H1 (cell line): ENCODE results near the gene MBNL3. TPM values are rescaled to one million over a fixed set of nuclear protein-coding genes. Genes with fewer than 3 reads are reported as not detected.

Experiments used
- CTCF ChIA-PET: fragments of 300-600 bp; sonication (Branson Sonifier 250); formaldehyde crosslinking; loops from one replicate; lab custom pipeline; 2021; ENCODE audit not compliant: partially characterized antibody; lab: Charles Lee
- POLR2A ChIA-PET: fragments of 300-600 bp; sonication (Branson Sonifier 250); formaldehyde crosslinking; loops from one replicate; lab custom pipeline; 2021; ENCODE audit warnings: inconsistent platforms; ENCODE audit not compliant: partially characterized antibody; lab: Charles Lee
- DNase-seq, 2 experiments: peaks; one replicate each; pipeline versions ENCODE4 v3.0.0 to v3.0.0-alpha.2; 2010 to 2022; ENCODE audit warnings: low spot score in 2 of 2, low read depth in 1 of 2, mixed read lengths in 1 of 2
- FAIRE-seq: peaks from 2 replicates; lab custom pipeline; 2011; peaks lifted over from hg19 to GRCh38; lab: Jason Lieb, UNC
- H2AFZ ChIP-seq: 2 replicates; pipeline ENCODE4 v1.8.1; 2012; ENCODE audit warnings: low read length, inconsistent platforms
- H2AK5ac ChIP-seq: 2 replicates; pipeline ENCODE4 v1.6.1; 2013; ENCODE audit warnings: low read depth, low read length
- H2BK120ac ChIP-seq: replicated peaks from 2 replicates; pipeline ENCODE3; 2013; ENCODE audit warnings: low read depth, low read length, inconsistent platforms
- H2BK12ac ChIP-seq: 2 replicates; pipeline ENCODE4 v1.6.1; 2013; ENCODE audit warnings: low read depth, low read length
- H2BK15ac ChIP-seq: 2 replicates; pipeline ENCODE4 v1.6.1; 2013; ENCODE audit warnings: low read length
- H2BK20ac ChIP-seq: 2 replicates; pipeline ENCODE4 v1.6.1; 2013; ENCODE audit warnings: low read length
- H2BK5ac ChIP-seq: 2 replicates; pipeline ENCODE4 v1.6.1; 2013; ENCODE audit warnings: low read depth, low read length
- H3K14ac ChIP-seq: 2 replicates; pipeline ENCODE4 v1.6.1; 2013; ENCODE audit warnings: inconsistent platforms; ENCODE audit not compliant: insufficient read length
- H3K18ac ChIP-seq: 2 replicates; pipeline ENCODE4 v1.6.1; 2013; ENCODE audit warnings: low read length; ENCODE audit errors: extremely low read depth
- H3K23ac ChIP-seq: 2 replicates; pipeline ENCODE4 v1.6.1; 2013; ENCODE audit warnings: inconsistent platforms; ENCODE audit not compliant: insufficient read length
- H3K23me2 ChIP-seq: 2 replicates; pipeline ENCODE4 v1.6.1; 2013; ENCODE audit warnings: low read depth, low read length
- H3K27ac ChIP-seq: 2 replicates; pipeline ENCODE4 v1.6.1; 2011; ENCODE audit warnings: low read depth, low read length, inconsistent platforms
- H3K27me3 ChIP-seq, 4 experiments: replicated peaks in 1 of 4; 1 replicate in 1 of 4; 2 replicates in 3 of 4; pipeline versions ENCODE4 v1.6.1 to v1.8.1; 2011 to 2013; ENCODE audit warnings: low read length in 3 of 4, mild to moderate bottlenecking in 3 of 4, inconsistent platforms in 2 of 4, mixed read lengths in 2 of 4, moderate library complexity in 1 of 4; ENCODE audit not compliant: control insufficient read depth in 3 of 4, insufficient read depth in 3 of 4; ENCODE audit errors: extremely low read depth in 1 of 4
- H3K36me3 ChIP-seq, 4 experiments: 2 replicates each; pipeline versions ENCODE4 v1.6.1 to v1.8.1; 2011 to 2013; ENCODE audit warnings: mild to moderate bottlenecking in 4 of 4, low read length in 3 of 4, moderate library complexity in 2 of 4, control low read depth in 1 of 4, inconsistent platforms in 1 of 4; ENCODE audit not compliant: insufficient read depth in 4 of 4, control insufficient read depth in 2 of 4
- H3K4ac ChIP-seq: replicated peaks from 2 replicates; pipeline ENCODE3; 2013; ENCODE audit warnings: low read length, low read depth, mixed read lengths, inconsistent platforms; ENCODE audit not compliant: insufficient read length
- H3K4me1 ChIP-seq, 4 experiments: replicated peaks in 1 of 4; 1 replicate in 1 of 4; 2 replicates in 3 of 4; pipeline versions ENCODE4 v1.6.1 to v1.8.1; 2011 to 2013; ENCODE audit warnings: low read length in 3 of 4, inconsistent platforms in 2 of 4, mixed read lengths in 1 of 4; ENCODE audit not compliant: insufficient read depth in 4 of 4, control insufficient read depth in 3 of 4
- H3K4me2 ChIP-seq, 2 experiments: 2 replicates each; pipeline versions ENCODE4 v1.6.1 to v1.8.1; 2011 to 2013; ENCODE audit warnings: low read depth in 2 of 2, low read length in 2 of 2, control low read depth in 1 of 2, inconsistent platforms in 1 of 2, mild to moderate bottlenecking in 1 of 2; ENCODE audit not compliant: insufficient read depth in 1 of 2
- H3K4me3 ChIP-seq, 4 experiments: fragments of 200-600, 300-600 bp in 1 of 4; sonication (generic), shearing (Covaris generic), sonication (Bioruptor Twin) in 1 of 4; 2 replicates each; pipeline versions ENCODE4 v1.5.1 to v1.8.1; 2011 to 2016; ENCODE audit warnings: low read length in 4 of 4, low read depth in 3 of 4, control low read depth in 2 of 4, inconsistent platforms in 2 of 4, mild to moderate bottlenecking in 2 of 4, mixed read lengths in 1 of 4, moderate library complexity in 1 of 4; ENCODE audit not compliant: insufficient read depth in 2 of 4; ENCODE audit errors: extremely low read depth in 1 of 4
- H3K56ac ChIP-seq: replicated peaks from 2 replicates; pipeline ENCODE3; 2013; ENCODE audit warnings: low read depth, mild to moderate bottlenecking, mixed read lengths, low read length, inconsistent platforms; ENCODE audit not compliant: insufficient read length
- H3K79me1 ChIP-seq: 2 replicates; pipeline ENCODE4 v1.6.1; 2013; ENCODE audit warnings: low read depth, low read length, control low read depth
- H3K79me2 ChIP-seq, 2 experiments: 2 replicates each; pipeline versions ENCODE4 v1.6.1 to v1.8.1; 2012 to 2013; ENCODE audit warnings: low read length in 2 of 2, mild to moderate bottlenecking in 2 of 2, inconsistent platforms in 1 of 2; ENCODE audit not compliant: insufficient read depth in 2 of 2, control insufficient read depth in 1 of 2
- H3K9ac ChIP-seq, 4 experiments: replicated peaks in 1 of 4; 1 replicate in 1 of 4; 2 replicates in 3 of 4; pipeline versions ENCODE4 v1.6.1 to v1.8.1; 2011 to 2013; ENCODE audit warnings: low read depth in 3 of 4, low read length in 3 of 4, control low read depth in 2 of 4, mild to moderate bottlenecking in 2 of 4, moderate library complexity in 2 of 4, inconsistent platforms in 1 of 4; ENCODE audit errors: extremely low read depth in 1 of 4
- H3K9me3 ChIP-seq, 2 experiments: 2 replicates each; pipeline versions ENCODE4 v1.6.1 to v1.8.1; 2012 to 2013; ENCODE audit warnings: mild to moderate bottlenecking in 2 of 2, moderate library complexity in 2 of 2, control low read depth in 1 of 2, inconsistent platforms in 1 of 2, low read depth in 1 of 2, low read length in 1 of 2, mixed read lengths in 1 of 2; ENCODE audit not compliant: insufficient read depth in 2 of 2
- H4K20me1 ChIP-seq, 2 experiments: replicated peaks in 1 of 2; 2 replicates each; pipeline versions ENCODE3 to v1.8.1; 2011 to 2013; ENCODE audit warnings: inconsistent platforms in 2 of 2, low read length in 2 of 2, mild to moderate bottlenecking in 1 of 2; ENCODE audit not compliant: insufficient read depth in 2 of 2, control insufficient read depth in 1 of 2
- H4K5ac ChIP-seq: 2 replicates; pipeline ENCODE4 v1.6.1; 2013; ENCODE audit warnings: low read length, low read depth, mixed read lengths, inconsistent platforms; ENCODE audit not compliant: insufficient read length
- H4K8ac ChIP-seq: 2 replicates; pipeline ENCODE4 v1.8.0; 2013; ENCODE audit warnings: mild to moderate bottlenecking, moderate library complexity, low read length, inconsistent platforms; ENCODE audit not compliant: insufficient read depth; ENCODE audit errors: extremely low read depth
- H4K91ac ChIP-seq: replicated peaks from 2 replicates; pipeline ENCODE3; 2013; ENCODE audit warnings: low read length, mixed read lengths, inconsistent platforms; ENCODE audit not compliant: insufficient read length
- ATF2 ChIP-seq: IDR thresholded peaks from 2 replicates; pipeline ENCODE4 v1.6.1; 2012; ENCODE audit warnings: low read length, inconsistent platforms
- CBX5 ChIP-seq: fragments of 300-800, 300-1000 bp; sonication (generic); IDR thresholded peaks from 2 replicates; pipeline ENCODE4 v1.7.1; 2016; ENCODE audit warnings: antibody characterized with exemption, low read length, low read depth
- FOSL1 ChIP-seq: IDR thresholded peaks from 2 replicates; pipeline ENCODE4 v1.6.1; 2011; ENCODE audit warnings: mild to moderate bottlenecking, low read depth, low read length, moderate library complexity; ENCODE audit not compliant: insufficient read depth
- JUND ChIP-seq: IDR thresholded peaks from 2 replicates; pipeline ENCODE4 v1.6.1; 2011; ENCODE audit warnings: mild to moderate bottlenecking, improper control_type of control experiment, low read length
- KDM1A ChIP-seq: fragments of 200-600, 300-600 bp; sonication (generic); IDR thresholded peaks from 2 replicates; pipeline ENCODE4 v1.7.1; 2016; ENCODE audit warnings: mild to moderate bottlenecking, low read length, borderline replicate concordance
- MAFK ChIP-seq: IDR thresholded peaks from 2 replicates; pipeline ENCODE4 v1.6.1; 2012; ENCODE audit warnings: low read depth, mild to moderate bottlenecking, improper control_type of control experiment, low read length
- RAD21 ChIP-seq, 2 experiments: IDR thresholded peaks in 1 of 2; conservative IDR thresholded peaks in 1 of 2; 2 replicates each; pipeline ENCODE4 v1.6.1; 2011; ENCODE audit warnings: low read depth in 2 of 2, low read length in 2 of 2, improper control_type of control experiment in 1 of 2, inconsistent platforms in 1 of 2, mild to moderate bottlenecking in 1 of 2, moderate library complexity in 1 of 2
- RNF2 ChIP-seq: fragments of 200-900, 300-1000 bp; sonication (generic); IDR thresholded peaks from 2 replicates; pipeline ENCODE4 v1.7.1; 2016; ENCODE audit warnings: borderline replicate concordance, low read depth, mild to moderate bottlenecking, antibody characterized with exemption, low read length; ENCODE audit not compliant: poor library complexity, severe bottlenecking; ENCODE audit errors: missing control alignments
- SIRT6 ChIP-seq: IDR thresholded peaks from one replicate; pipeline ENCODE4 v1.7.1; 2012; ENCODE audit warnings: low read length, inconsistent platforms
- SP2 ChIP-seq: IDR thresholded peaks from 2 replicates; pipeline ENCODE4 v1.6.1; 2012; ENCODE audit warnings: mild to moderate bottlenecking, low read length, inconsistent platforms
- TAF7 ChIP-seq: optimal IDR thresholded peaks from 2 replicates; pipeline ENCODE3; 2011; ENCODE audit warnings: low read depth, mild to moderate bottlenecking, inconsistent platforms, low read length, moderate library complexity, borderline replicate concordance
- ZNF274 ChIP-seq: IDR thresholded peaks from 2 replicates; pipeline ENCODE4 v1.7.0; 2012; ENCODE audit warnings: low read length, borderline replicate concordance; ENCODE audit errors: extremely low read depth
- WGBS, 2 experiments: shearing (Covaris generic) in 1 of 2; methylation state at CpG; one replicate each; pipeline versions ENCODE4 v1.1.6 to v1.1.7; 2013 to 2015; ENCODE audit warnings: low lambda C conversion rate in 2 of 2, mixed read lengths in 2 of 2, inconsistent platforms in 1 of 2, low coverage in 1 of 2, missing lambda C conversion rate in 1 of 2; ENCODE audit not compliant: insufficient replicate concordance in 2 of 2, insufficient coverage in 1 of 2, insufficient read length in 1 of 2; ENCODE audit errors: extremely low coverage in 1 of 2, missing lambda C conversion rate in 1 of 2; 5-methylcytosine and 5-hydroxymethylcytosine counted together
- polyA plus RNA-seq, 7 experiments: library from polyadenylated mRNA; depleted of rRNA in 3 of 7; stranded (reverse) in 5 of 7; unstranded in 2 of 7; fragments of >200 nt in 5 of 7; fragments of 200-250 nt in 2 of 7; gene quantifications; 1 replicate in 5 of 7; 2 replicates in 1 of 7; 4 replicates in 1 of 7; pipeline versions ENCODE4 v1.2.1 to v1.2.3, GENCODE V29; 2011 to 2013; ENCODE audit warnings: missing spikeins in 2 of 7, mixed read lengths in 2 of 7
- total RNA-seq: library from RNA; stranded (reverse); fragmentation: NEBNext Ultra II Directional; extraction: Animal tissue kit (Norgen Biotek cat#: 25700); gene quantifications from 2 replicates; pipeline ENCODE4 v1.2.1, GENCODE V29; 2021

The MBNL3 gene
- total and polyA plus RNA-seq, 2 of the 8 experiments (the other 6 are each of a cell fraction or from before 2014, with no cell fraction given): 3.5 to 4.3 TPM

- Histone ChIP-seq H3K14ac (no peak overlapping the region), H3K23me2 (no peaks in the 10 kb centered on the region), H4K5ac (no peak overlapping the region), H3K18ac (no peak overlapping the region), H2BK20ac (no peak overlapping the region), H3K4me3 (no peak overlapping the region), H3K4me1 (no peaks in the 10 kb centered on the region), H2BK12ac (no peak overlapping the region), H2AFZ (no peak overlapping the region), H3K79me2 (no peaks in the 10 kb centered on the region), H3K9ac (no peak overlapping the region), H4K20me1 (no peaks in the 10 kb centered on the region), H3K27ac (no peak overlapping the region), H3K9me3 (no peaks in the 10 kb centered on the region), H3K79me1 (no peaks in the 10 kb centered on the region), H3K4me2 (no peak overlapping the region), H3K23ac (no peak overlapping the region), H4K91ac (no peak overlapping the region), H3K56ac (no peak overlapping the region), H4K8ac (no peak overlapping the region), H3K36me3 (no peaks in the 10 kb centered on the region), H2BK5ac (no peak overlapping the region), H2AK5ac (no peak overlapping the region), H3K27me3 (no peaks in the 10 kb centered on the region), H2BK120ac (no peak overlapping the region), H2BK15ac (no peak overlapping the region), H3K4ac (no peak overlapping the region)
- DNase-seq (no peak), FAIRE-seq (no peak)
- ChIA-PET POLR2A (no interaction called here), CTCF (interaction anchor here (0.7 kb wide), 1 partner anchor 251 kb away, joined by 3 read pairs; no protein-coding TSS in a partner anchor)
- WGBS, 2 experiments: 90% methylated on average over 5 of the region's 5 CpGs; no CpG with 5 or more reads in 1 of the 2 experiments
- TF ChIP-seq RNF2 (no peak), ZNF274 (no peak), MAFK (no peak), JUND (no peak), SP2 (no peak), KDM1A (no peak), RAD21 (IDR thresholded peaks at IDR 0.05 in 1 of 2, conservative IDR thresholded peaks at IDR 0.05 in 1 of 2; ENCODE audit: low read depth in 2 of 2, low read length in 2 of 2) (no peak), FOSL1 (no peak), CBX5 (no peak), TAF7 (no peak), SIRT6 (no peak), ATF2 (no peak)
Measured at GRCh38 chrX:132353430-132353829, 135.4 kb downstream of the MBNL3 start.
